HG03280 (cell line): ENCODE data around the gene AQP2.

Experiments
- ATAC-seq: cut with Tn5 transposase; IDR thresholded peaks from one replicate; pipeline ENCODE4 v1.9.1; 2021; ENCODE audit warnings: mild to moderate bottlenecking, moderate library complexity; ENCODE audit not compliant: unreplicated experiment

The AQP2 gene

GRCh38 chr12:49967777-49968250 lies 17.3 kb downstream of the AQP2 start:
- ATAC-seq, result no peak

DNA sequence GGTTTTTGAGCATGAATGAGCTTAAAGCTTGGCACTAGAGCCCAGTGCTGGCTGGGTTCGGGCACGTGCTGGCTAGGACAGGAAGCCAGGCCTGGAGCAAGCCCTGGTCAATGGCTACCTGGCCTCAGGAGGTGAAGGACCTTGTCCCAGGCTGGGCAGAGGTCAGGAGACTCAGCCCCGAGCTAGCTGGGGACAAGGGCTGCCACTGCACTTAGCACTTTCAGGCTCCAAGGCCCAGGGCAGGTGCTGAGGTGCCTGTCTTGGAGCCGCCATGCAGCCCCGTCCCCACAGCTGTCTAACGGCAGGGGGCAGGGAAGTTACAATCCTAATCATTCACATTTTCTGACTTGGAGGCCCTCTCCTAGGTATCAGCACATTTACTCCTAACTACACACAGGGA lies 17.9 kb downstream of the AQP2 start:
- no peak for ATAC-seq

GRCh38 chr12:49969027-49969426 lies 18.5 kb downstream of the AQP2 start:
- no peak for ATAC-seq

- no peak for ATAC-seq
Measured at GRCh38 chr12:49969651-49970429, 19.3 kb downstream of the AQP2 start.

DNA sequence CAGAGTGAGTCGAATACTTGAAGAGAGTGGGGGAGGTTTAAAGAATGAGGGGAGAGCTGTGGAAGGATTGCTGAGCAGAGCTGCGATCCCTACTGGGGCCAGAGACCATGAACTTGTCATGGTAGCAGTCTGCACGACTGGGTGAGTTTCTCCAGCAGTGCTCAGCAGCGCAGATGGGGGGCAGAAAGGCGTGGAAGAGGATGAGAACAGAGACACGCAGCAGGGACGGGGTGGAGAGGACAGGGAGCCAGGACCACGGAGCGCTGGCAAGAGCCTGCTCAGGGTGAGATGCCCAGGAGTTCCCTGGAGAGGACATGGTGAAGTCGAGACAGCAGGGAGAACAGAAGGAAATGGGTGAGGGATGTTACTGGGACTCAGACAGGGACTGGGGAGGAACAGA lies 20.1 kb downstream of the AQP2 start:
- ATAC-seq, result no peak

DNA sequence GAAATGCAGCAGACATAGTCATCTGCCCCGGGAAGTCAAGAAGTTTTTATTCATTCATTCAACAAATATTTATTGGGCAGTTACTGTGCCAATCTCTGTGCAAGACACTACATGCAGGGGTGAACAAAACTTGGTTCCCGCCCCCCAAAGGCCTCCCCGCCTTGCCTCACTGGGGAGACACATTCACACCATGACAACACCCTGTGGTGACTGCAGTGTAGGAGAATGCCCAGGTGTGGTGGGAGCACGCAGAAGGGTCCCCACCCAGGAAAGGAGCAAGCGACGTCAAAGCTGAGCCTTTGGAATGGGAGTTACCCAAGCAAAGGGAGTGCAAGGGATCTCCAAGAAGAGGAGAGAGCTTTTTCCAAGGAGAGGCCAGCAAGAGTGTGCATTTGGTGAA lies 20.6 kb downstream of the AQP2 start:
- no peak for ATAC-seq

GRCh38 chr12:49972129-49972528 lies 21.6 kb downstream of the AQP2 start:
- no peak for ATAC-seq

DNA sequence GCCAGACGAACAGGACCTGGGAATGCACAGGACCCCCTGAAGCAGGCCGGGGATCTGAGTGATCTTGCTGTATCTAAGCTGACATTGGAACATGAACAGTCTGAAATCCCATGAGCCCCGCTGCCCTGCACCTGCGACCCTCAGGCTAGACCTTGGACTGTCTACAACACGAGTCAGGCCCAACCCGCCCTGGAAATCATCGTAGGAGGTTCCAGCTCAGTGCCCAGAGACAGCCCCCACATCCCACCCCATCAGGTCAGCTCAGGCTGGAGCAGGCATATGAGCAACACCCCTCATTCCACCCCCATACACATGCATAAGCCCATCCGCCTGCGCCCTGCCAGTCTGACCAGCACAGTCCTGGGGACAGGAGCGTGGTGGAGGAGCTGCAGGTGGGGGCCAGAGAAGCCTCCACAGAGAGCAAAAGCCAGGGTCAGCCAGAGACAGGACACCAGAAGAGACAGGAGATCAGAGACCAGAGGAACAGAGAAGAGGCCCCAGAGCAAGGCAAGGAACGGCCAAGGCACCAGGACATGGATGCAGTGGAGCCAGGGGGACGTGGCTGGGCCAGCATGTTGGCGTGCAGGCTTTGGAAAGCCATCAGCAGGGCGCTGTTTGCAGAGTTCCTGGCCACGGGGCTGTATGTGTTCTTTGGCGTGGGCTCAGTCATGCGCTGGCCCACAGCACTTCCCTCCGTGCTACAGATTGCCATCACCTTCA lies 22.3 kb downstream of the AQP2 start, which contains the start of gene AQP6:
Gene AQP6, plus strand, starts transcription at position 307 of the 720 bp plus-strand sequence. Its CDS starts 227 bp downstream, at position 534.
- ATAC-seq, result no peak

- ATAC-seq, result no peak
Measured at GRCh38 chr12:49973361-49973830, 22.9 kb downstream of the AQP2 start.

DNA sequence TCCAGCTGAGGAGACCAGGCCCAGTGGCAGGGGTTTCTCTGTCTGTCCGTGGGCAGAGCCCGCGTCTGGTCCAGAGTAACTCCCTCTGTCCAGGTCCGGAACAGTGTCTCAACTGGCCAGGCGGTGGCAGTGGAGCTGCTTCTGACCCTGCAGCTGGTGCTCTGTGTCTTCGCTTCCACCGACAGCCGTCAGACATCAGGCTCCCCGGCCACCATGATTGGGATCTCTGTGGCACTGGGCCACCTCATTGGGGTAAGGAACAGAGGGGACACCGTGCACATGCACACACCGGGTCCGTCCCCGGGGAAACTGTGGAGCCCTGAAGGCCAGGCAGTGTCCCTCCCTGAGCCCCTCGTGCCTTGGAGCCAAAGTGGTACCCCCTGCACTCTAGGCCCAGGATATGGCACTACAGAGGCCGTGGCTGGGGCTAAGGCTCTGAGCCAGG lies 23.7 kb downstream of the AQP2 start:
- no peak for ATAC-seq

DNA sequence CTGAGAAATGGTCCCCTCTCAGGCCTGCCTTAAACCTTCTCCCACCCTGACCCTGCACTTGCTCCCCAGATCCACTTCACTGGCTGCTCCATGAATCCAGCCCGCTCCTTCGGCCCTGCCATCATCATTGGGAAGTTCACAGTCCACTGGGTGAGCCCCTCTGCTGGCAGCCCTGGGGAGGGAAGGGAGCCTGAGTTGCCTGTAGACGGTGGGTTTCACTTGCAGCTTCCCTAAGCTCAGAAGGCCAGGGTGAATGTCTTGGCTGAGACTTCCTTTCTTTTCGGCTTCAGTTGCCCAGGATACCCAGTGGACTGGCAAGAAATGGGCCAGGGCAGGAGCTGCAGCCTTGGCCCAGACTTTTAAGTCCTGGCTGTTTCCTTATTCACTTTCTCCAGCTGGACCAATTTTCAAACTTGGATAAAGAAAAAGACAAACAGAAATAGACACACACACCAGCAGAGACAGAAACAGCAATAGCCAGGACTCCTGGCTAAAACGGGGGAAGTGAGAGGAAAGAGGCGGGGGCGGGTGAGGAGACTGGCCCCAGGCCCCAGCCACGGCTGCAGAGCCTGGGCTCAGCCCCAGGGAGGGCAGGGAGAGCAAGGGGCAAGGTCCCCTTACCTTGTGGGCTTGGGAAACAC lies 24.3 kb downstream of the AQP2 start:
- ATAC-seq, result no peak

DNA sequence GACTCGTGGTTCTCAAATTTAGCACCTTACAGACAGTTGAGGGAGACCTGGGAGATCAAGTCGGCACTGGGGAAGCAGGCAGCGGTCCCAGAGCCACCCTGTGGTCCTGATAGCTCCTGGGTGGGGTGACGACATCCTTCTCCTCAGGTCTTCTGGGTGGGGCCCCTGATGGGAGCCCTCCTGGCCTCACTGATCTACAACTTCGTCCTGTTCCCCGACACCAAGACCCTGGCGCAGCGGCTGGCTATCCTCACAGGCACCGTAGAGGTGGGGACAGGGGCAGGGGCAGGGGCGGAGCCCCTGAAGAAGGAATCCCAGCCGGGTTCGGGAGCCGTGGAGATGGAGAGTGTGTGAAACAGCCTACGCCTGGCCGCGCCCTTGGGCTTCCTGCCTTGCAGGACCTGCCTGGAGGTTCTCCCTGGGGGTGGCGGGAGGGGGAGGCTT lies 24.8 kb downstream of the AQP2 start:
- no peak for ATAC-seq

DNA sequence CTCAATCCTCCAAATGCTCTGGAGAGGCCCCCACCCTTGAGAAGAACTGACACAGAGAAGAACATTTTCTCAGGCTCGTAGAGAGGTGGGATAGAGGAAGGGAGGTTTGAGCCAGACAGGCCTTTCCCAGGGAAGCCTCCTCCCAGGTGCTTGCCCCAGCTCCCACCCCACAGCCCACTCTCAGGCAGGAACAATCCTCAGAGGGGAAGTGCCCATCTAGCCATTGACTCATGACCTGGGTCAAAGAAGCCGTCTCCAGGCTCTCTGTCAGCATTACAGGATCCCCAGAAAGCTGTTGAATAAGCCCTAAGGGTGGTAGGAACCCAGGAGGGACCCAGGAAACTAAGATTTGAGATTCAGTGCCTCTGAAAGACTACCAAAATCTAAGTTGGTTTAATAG lies 26.0 kb downstream of the AQP2 start:
- ATAC-seq, result no peak

DNA sequence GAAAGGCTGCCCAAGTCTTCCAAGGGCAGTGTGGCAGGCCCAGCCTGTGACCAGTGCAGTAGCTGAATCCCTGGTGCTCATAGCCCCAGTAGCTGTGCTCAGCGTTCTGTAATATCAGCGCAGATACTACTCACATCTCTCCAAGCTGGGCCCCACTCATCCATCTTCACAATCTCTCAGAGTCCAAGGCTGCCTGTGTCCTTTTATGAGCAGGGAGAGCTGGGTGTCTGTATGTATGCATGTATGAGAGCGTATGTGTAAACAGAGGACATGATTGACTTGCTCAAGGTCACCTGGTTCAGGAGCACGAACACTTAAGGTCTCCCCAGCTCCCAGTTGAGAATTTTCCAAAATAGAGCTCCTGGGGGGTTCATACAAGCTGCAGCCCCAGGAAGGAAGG lies 27.6 kb downstream of the AQP2 start:
- ATAC-seq, result no peak

DNA sequence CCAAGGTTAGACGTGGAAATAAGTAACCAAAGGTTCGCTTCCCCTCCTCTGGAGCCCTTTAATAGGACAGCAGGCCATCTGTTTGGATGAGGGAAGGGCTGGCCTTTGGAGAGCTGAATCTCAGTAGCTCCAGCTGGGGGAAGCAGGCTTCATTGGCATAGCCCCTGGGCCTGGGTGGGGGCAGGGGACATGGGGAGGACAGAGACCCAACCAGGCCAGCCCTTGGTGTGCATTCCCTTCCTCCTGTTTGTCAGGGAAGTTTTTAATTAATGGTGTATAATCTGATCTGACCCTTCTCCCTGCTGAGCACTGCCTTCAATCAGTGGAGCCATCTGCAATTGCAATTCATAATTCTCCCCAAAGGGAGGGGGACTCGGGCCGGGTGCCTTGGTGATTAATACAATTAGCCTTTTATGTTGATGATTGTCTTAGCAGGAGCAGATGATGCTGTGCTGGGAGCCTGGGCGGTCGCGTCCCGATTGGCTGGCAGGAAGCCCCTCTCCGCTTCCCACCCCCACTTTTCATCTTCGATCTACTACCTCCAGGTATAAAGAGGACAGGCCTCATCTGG lies 28.6 kb downstream of the AQP2 start:
- ATAC-seq, result no peak

GRCh38 chr12:49979791-49980190 lies 29.3 kb downstream of the AQP2 start:
- ATAC-seq, result no peak

GRCh38 chr12:49980501-49981349 lies 30.2 kb downstream of the AQP2 start:
- no peak for ATAC-seq

DNA sequence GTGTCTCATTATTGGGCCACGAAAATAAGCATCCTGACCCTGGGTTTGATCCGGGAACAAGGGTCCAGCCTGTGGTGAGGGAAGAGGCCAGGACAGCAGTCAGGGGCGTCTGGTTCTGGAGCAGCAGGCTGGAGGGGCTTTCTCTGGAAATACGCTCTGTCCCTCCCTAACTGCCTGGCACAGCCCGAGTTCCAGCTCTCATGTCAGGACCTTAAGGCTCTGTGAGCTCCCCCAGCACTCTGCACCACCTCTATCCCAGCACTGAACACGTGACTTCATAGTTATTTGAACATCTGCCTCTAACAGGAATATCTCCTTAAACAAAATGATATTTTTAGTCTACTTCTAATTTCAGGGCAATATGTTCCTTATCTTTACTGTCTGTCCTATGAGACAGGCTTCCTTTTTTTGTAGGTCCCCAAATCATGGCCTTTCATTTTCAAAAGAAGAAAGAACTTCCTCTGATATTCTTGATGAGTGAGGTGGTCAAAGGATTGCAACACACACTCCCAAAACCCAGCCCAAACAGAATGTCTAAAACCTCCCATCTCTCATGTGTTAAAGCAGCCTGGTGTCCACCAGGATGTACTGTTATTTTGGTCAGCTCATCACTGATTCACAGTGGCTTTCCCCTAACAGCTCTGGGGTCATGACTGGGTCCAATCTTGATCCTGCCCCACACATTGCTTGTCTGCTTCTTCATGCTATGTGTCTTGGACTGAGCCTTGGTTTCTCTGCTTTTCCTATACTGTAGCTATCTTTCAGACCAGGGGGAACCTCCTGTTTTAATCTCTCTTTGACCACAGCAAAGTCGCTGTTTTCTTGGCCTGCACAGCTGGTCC lies 31.9 kb downstream of the AQP2 start:
- ATAC-seq, result no peak

GRCh38 chr12:49983892-49984291 lies 33.4 kb downstream of the AQP2 start:
- no peak for ATAC-seq
